PC-3 (cell line): ENCODE measurements around the gene UBASH3B. TPM values are rescaled to one million over a fixed set of nuclear protein-coding genes. Genes with fewer than 3 reads are reported as not detected.
A peak's percentile ranks its signal among the peaks of the same experiment; 100 is the strongest.

Experiments used
- ATAC-seq: fragments of 200-7000 bp; cut with Tn5 transposase; 2 replicates; pipeline ENCODE4 v1.9.1; 2020; ENCODE audit warnings: mild to moderate bottlenecking, moderate library complexity
- BruUV-seq: library from RNA; stranded (reverse); fragments of 400-500 nt; replicated peaks from 2 replicates; lab custom pipeline; 2021; lab: Mats Ljungman, UMichigan
- CTCF ChIA-PET: fragments of 300-600 bp; sonication (Branson Sonifier 250); formaldehyde crosslinking; loops from one replicate; lab custom pipeline; 2022; ENCODE audit warnings: antibody characterized with exemption; lab: Charles Lee
- POLR2A ChIA-PET: fragments of 300-600 bp; sonication (Branson Sonifier 250); formaldehyde crosslinking; loops from one replicate; lab custom pipeline; 2022; ENCODE audit warnings: antibody characterized with exemption; ENCODE audit not compliant: unreplicated experiment; lab: Charles Lee
- DNase-seq: peaks from one replicate; pipeline ENCODE4 v3.0.0-alpha.2; 2015
- H2AFZ ChIP-seq: fragments of 300-600 bp; sonication (generic); 2 replicates; pipeline ENCODE4 v1.6.0; 2016; ENCODE audit warnings: antibody characterized with exemption, low read length
- H3F3A ChIP-seq: fragments of 300-600 bp; sonication (generic); one replicate; pipeline ENCODE4 v1.6.0; 2017; ENCODE audit warnings: antibody characterized with exemption, low read length, control low read depth, mild to moderate bottlenecking; ENCODE audit not compliant: unreplicated experiment
- H3K27ac ChIP-seq: fragments of 300-600 bp; sonication (generic); 2 replicates; pipeline ENCODE4 v1.5.1; 2016; ENCODE audit warnings: mild to moderate bottlenecking, low read length
- H3K27me3 ChIP-seq: fragments of 300-600 bp; sonication (generic); 2 replicates; pipeline ENCODE4 v1.6.1; 2016; ENCODE audit warnings: low read length, mixed read lengths
- H3K36me3 ChIP-seq: fragments of 300-600 bp; sonication (generic); 2 replicates; pipeline ENCODE4 v1.6.1; 2016; ENCODE audit warnings: low read depth, mixed run types, low read length, mixed read lengths
- H3K4me1 ChIP-seq: fragments of 300-600 bp; sonication (generic); 2 replicates; pipeline ENCODE4 v1.5.1; 2016; ENCODE audit warnings: low read length; ENCODE audit not compliant: insufficient read depth
- H3K4me2 ChIP-seq: fragments of 300-600 bp; sonication (generic); 2 replicates; pipeline ENCODE4 v1.6.0; 2016; ENCODE audit warnings: low read length
- H3K4me3 ChIP-seq: fragments of 300-600 bp; sonication (generic); 2 replicates; pipeline ENCODE4 v1.5.1; 2016; ENCODE audit warnings: mild to moderate bottlenecking, low read length, mixed read lengths
- H3K79me2 ChIP-seq: fragments of 300-600 bp; sonication (generic); 2 replicates; pipeline ENCODE4 v1.6.1; 2017; ENCODE audit warnings: low read length, mixed read lengths
- H3K9ac ChIP-seq: fragments of 300-600 bp; sonication (generic); 2 replicates; pipeline ENCODE4 v1.6.0; 2016; ENCODE audit warnings: mild to moderate bottlenecking, low read length
- H3K9me2 ChIP-seq: fragments of 300-600 bp; sonication (generic); replicated peaks from 2 replicates; pipeline ENCODE4 v1.6.1; 2016; ENCODE audit warnings: mixed run types, low read length, mixed read lengths
- H3K9me3 ChIP-seq: fragments of 300-600 bp; sonication (generic); 2 replicates; pipeline ENCODE4 v1.6.1; 2016; ENCODE audit warnings: low read length, mixed read lengths
- H4K20me1 ChIP-seq: fragments of 300-600 bp; sonication (generic); 2 replicates; pipeline ENCODE4 v1.6.1; 2016; ENCODE audit warnings: low read length, mixed read lengths
- CTCF ChIP-seq: fragments of 300-600 bp; sonication (generic); conservative IDR thresholded peaks from 2 replicates; pipeline ENCODE4 v1.5.1; 2017; ENCODE audit warnings: antibody characterized with exemption, low read depth, mild to moderate bottlenecking, low read length
- EZH2 ChIP-seq: fragments of 300-600 bp; sonication (generic); IDR thresholded peaks from one replicate; pipeline ENCODE4 v1.6.1; 2017; ENCODE audit warnings: antibody characterized with exemption, mild to moderate bottlenecking, low read length; ENCODE audit not compliant: unreplicated experiment
- EZH2phosphoT487 ChIP-seq: fragments of 300-600 bp; sonication (generic); IDR thresholded peaks from 2 replicates; pipeline ENCODE4 v1.6.1; 2018; ENCODE audit warnings: mild to moderate bottlenecking, antibody characterized with exemption, low read length, borderline replicate concordance
- intact Hi-C: fragments of 100-400 bp; cut with micrococcal nuclease; formaldehyde crosslinking; loops from 2 replicates; pipeline ENCODE4 v1.9.0; 2023
- total RNA-seq: library from RNA; depleted of rRNA; stranded (reverse); fragments of >200 nt; gene quantifications from 2 replicates; pipeline ENCODE4 v1.2.3, GENCODE V29; 2014

Gene UBASH3B
- total RNA-seq, 1 experiment from 2014 or later = 178 TPM

- POLR2A ChIA-PET = no interaction called here
- peaks cover 11% of the 10 kb centered on the region; the same call in 1 of the 2 replicates for H4K20me1 ChIP-seq
- peak overlapping the region; percentile 52 for H3K4me2 ChIP-seq
- no peak overlapping the region for H2AFZ ChIP-seq
- H3K4me3 ChIP-seq = peak overlapping the region; percentile 8; the same call in 1 of the 2 replicates
- H3K27me3 ChIP-seq = no peaks in the 10 kb centered on the region
- H3K27ac ChIP-seq = peak overlapping the region; percentile 85
- CTCF ChIA-PET = interaction anchor here (0.5 to 0.7 kb wide), 4 partner anchors 10 to 537 kb away, joined by 3 to 6 read pairs (median 4); no protein-coding TSS in a partner anchor
- H3F3A ChIP-seq = no peaks in the 10 kb centered on the region
- ATAC-seq = peak; percentile 73
- no peaks in the 10 kb centered on the region for H3K9me2 ChIP-seq
- H3K4me1 ChIP-seq = peaks cover 60% of the 10 kb centered on the region
- peaks cover 95% of the 10 kb centered on the region for H3K79me2 ChIP-seq
- intact Hi-C loops = no loop called here
- H3K36me3 ChIP-seq = peaks cover 21% of the 10 kb centered on the region
- BruUV-seq = no TSS peak
- peak overlapping the region; percentile 27 for H3K9ac ChIP-seq
- TF ChIP-seq EZH2phosphoT487 (no peak), CTCF (no peak), EZH2 (no peak)
- DNase-seq = peak; percentile 92
- H3K9me3 ChIP-seq = no peaks in the 10 kb centered on the region
These were observed 5.8 kb downstream of the UBASH3B start for GRCh38 chr11:122661182-122661945.

GRCh38 chr11:122663056-122663740 lies 7.7 kb downstream of the UBASH3B start:
- no peak overlapping the region for H3K27ac ChIP-seq

More at GRCh38 chr11:122663056-122663740, 7.7 kb downstream of the UBASH3B start:
- intact Hi-C loops = no loop called here
- Histone ChIP-seq H3K79me2 (peaks cover 87% of the 10 kb centered on the region), H3K9me2 (no peaks in the 10 kb centered on the region), H2AFZ (no peak overlapping the region), H3K4me3 (no peak overlapping the region), H3K9ac (no peak overlapping the region), H4K20me1 (peaks cover 5% of the 10 kb centered on the region; the same call in 1 of the 2 replicates), H3K36me3 (peaks cover 24% of the 10 kb centered on the region), H3K9me3 (no peaks in the 10 kb centered on the region), H3F3A (peaks cover 6% of the 10 kb centered on the region), H3K4me2 (no peak overlapping the region), H3K27me3 (no peaks in the 10 kb centered on the region), H3K4me1 (peaks cover 63% of the 10 kb centered on the region)
- BruUV-seq = no TSS peak
- TF ChIP-seq EZH2phosphoT487 (no peak), EZH2 (no peak), CTCF (no peak)
- ATAC-seq (no peak), DNase-seq (no peak)
- ChIA-PET POLR2A (no interaction called here), CTCF (interaction anchor here (0.6 kb wide), 1 partner anchor 849 kb away, joined by 5 read pairs; no protein-coding TSS in a partner anchor)
